MM.1S (cell line): ENCODE measurements around the gene PKIG.

ENCODE experiments used
- DNase-seq: peaks from one replicate; pipeline ENCODE4 v3.0.0-alpha.2; 2015
- H2AFZ ChIP-seq: fragments of 300-600 bp; sonication (generic); 2 replicates; pipeline ENCODE4 v1.6.0; 2016; ENCODE audit warnings: antibody characterized with exemption, low read length
- H3F3A ChIP-seq: fragments of 300-600 bp; sonication (generic); 2 replicates; pipeline ENCODE4 v1.6.1; 2016; ENCODE audit warnings: mild to moderate bottlenecking, antibody characterized with exemption, low read length, moderate library complexity, mixed read lengths; ENCODE audit not compliant: insufficient read depth
- H3K27ac ChIP-seq: fragments of 300-600 bp; sonication (generic); 2 replicates; pipeline ENCODE4 v1.5.1; 2016; ENCODE audit warnings: mild to moderate bottlenecking, low read length
- H3K27me3 ChIP-seq: fragments of 300-600 bp; sonication (generic); replicated peaks from 2 replicates; pipeline ENCODE4 v1.6.0; 2016; ENCODE audit warnings: low read length; ENCODE audit not compliant: insufficient read depth
- H3K36me3 ChIP-seq: fragments of 300-600 bp; sonication (generic); replicated peaks from 2 replicates; pipeline ENCODE4 v1.6.1; 2016; ENCODE audit warnings: mild to moderate bottlenecking, low read length, mixed read lengths; ENCODE audit not compliant: insufficient read depth
- H3K4me1 ChIP-seq: fragments of 300-600 bp; sonication (generic); 2 replicates; pipeline ENCODE4 v1.6.1; 2016; ENCODE audit warnings: low read length, mixed read lengths
- H3K4me2 ChIP-seq: fragments of 300-600 bp; sonication (generic); 2 replicates; pipeline ENCODE4 v1.6.0; 2016; ENCODE audit warnings: low read depth, low read length
- H3K4me3 ChIP-seq: fragments of 300-600 bp; sonication (generic); 2 replicates; pipeline ENCODE4 v1.5.1; 2016; ENCODE audit warnings: low read length, mixed read lengths
- H3K79me2 ChIP-seq: fragments of 300-600 bp; sonication (generic); 2 replicates; pipeline ENCODE4 v1.6.1; 2016; ENCODE audit warnings: mixed run types, low read length, mixed read lengths
- H3K9ac ChIP-seq: fragments of 300-600 bp; sonication (generic); 2 replicates; pipeline ENCODE4 v1.6.1; 2016; ENCODE audit warnings: low read length, mixed read lengths
- H3K9me2 ChIP-seq: fragments of 300-600 bp; sonication (generic); replicated peaks from 2 replicates; pipeline ENCODE4 v1.6.1; 2016; ENCODE audit warnings: mild to moderate bottlenecking, low read length, mixed read lengths; ENCODE audit not compliant: insufficient read depth
- H3K9me3 ChIP-seq: fragments of 300-600 bp; sonication (generic); replicated peaks from 2 replicates; pipeline ENCODE4 v1.6.1; 2016; ENCODE audit warnings: mild to moderate bottlenecking, low read length, mixed read lengths; ENCODE audit not compliant: insufficient read depth
- H4K20me1 ChIP-seq: fragments of 300-600 bp; sonication (generic); 2 replicates; pipeline ENCODE4 v1.6.1; 2016; ENCODE audit warnings: mild to moderate bottlenecking, low read length, moderate library complexity, mixed read lengths; ENCODE audit not compliant: insufficient read depth
- EZH2 ChIP-seq: fragments of 300-600 bp; sonication (generic); optimal IDR thresholded peaks from 2 replicates; pipeline ENCODE3; 2017; ENCODE audit warnings: low read depth, mild to moderate bottlenecking, antibody characterized with exemption, low read length, mixed read lengths
- EZH2phosphoT487 ChIP-seq: fragments of 300-600 bp; sonication (generic); IDR thresholded peaks from 2 replicates; pipeline ENCODE4 v1.6.1; 2018; ENCODE audit warnings: antibody characterized with exemption, low read length
- TF ChIP-seq, protein P1 (sequence below): fragments of 300-600 bp; sonication (generic); IDR thresholded peaks from 2 replicates; pipeline ENCODE4 v1.5.1; 2016; ENCODE audit warnings: antibody characterized with exemption, low read length, mixed read lengths

PKIG gene

DNA sequence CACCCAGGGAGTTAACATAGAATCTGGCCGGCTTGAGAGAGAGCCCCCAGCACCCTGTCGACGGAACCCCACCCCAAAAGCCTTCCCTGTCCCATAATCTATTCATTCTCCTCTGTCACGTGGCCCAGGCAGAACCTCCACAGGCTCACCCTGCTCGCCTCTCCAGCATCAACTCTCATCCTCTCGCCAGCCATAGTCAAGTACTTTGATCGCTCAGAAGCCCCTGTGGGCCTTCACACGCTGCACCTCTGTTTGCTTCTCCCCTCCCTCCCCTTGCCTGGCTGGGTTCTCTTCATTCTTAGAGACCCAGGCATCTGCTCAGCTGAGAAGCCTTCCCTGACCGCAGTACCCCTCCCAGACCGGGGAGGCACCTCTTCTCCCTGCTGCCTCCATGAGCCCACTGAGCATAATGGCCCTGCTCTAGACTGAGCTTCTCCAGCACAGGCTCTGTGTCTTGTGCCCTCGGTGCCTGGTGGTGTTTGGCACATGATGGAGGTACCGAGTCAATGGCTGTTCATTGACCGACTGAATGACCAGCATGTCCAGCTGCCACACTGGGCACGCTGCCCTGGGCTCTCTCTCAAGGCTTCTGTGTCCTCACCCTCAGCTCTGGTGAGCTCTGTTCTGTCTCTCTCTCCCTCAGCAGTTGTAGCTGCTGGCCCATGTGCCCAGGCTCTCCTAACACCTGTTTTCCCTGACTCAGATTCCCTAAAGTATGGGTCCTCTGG, 33.7 kb downstream of the PKIG start:
- TF ChIP-seq EZH2 = no peak
- no peak for TF ChIP-seq EZH2phosphoT487
- TF ChIP-seq, protein P1, sequence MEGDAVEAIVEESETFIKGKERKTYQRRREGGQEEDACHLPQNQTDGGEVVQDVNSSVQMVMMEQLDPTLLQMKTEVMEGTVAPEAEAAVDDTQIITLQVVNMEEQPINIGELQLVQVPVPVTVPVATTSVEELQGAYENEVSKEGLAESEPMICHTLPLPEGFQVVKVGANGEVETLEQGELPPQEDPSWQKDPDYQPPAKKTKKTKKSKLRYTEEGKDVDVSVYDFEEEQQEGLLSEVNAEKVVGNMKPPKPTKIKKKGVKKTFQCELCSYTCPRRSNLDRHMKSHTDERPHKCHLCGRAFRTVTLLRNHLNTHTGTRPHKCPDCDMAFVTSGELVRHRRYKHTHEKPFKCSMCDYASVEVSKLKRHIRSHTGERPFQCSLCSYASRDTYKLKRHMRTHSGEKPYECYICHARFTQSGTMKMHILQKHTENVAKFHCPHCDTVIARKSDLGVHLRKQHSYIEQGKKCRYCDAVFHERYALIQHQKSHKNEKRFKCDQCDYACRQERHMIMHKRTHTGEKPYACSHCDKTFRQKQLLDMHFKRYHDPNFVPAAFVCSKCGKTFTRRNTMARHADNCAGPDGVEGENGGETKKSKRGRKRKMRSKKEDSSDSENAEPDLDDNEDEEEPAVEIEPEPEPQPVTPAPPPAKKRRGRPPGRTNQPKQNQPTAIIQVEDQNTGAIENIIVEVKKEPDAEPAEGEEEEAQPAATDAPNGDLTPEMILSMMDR = no peak
- peaks cover 3% of the 10 kb centered on the region; the same call in 1 of the 2 replicates for H3K4me1 ChIP-seq
- DNase-seq = no peak
- peaks cover 8% of the 10 kb centered on the region for H3F3A ChIP-seq
- H3K27me3 ChIP-seq = no peaks in the 10 kb centered on the region
- no peaks in the 10 kb centered on the region for H3K9me3 ChIP-seq
- peaks cover 23% of the 10 kb centered on the region for H3K36me3 ChIP-seq
- no peaks in the 10 kb centered on the region for H3K9me2 ChIP-seq
- H2AFZ ChIP-seq = no peak overlapping the region
- no peak overlapping the region for H3K4me3 ChIP-seq
- H3K27ac ChIP-seq = no peak overlapping the region
- H3K4me2 ChIP-seq = no peak overlapping the region
- no peaks in the 10 kb centered on the region for H3K79me2 ChIP-seq
- H3K9ac ChIP-seq = no peak overlapping the region
- no peaks in the 10 kb centered on the region for H4K20me1 ChIP-seq

DNA sequence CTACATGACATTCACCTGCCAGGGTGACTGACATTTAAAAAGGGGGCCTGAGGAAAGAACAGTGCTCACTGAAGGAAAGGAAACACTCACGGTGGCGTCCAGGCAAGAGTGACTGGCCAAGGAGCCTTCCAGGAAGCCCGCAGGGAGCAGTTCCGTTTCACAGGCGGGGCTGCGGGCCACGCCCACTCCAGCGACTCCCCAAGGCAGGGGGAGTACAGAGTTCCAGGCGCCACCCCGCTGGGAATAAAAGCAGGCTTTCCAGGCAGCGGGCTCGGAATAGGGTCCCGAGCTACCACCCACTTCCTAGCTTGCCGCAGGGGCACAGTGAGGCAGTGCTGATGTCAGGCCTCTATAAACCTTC, 34.2 kb downstream of the PKIG start:
- no peak overlapping the region for H3K4me3 ChIP-seq
- H3K4me1 ChIP-seq = no peaks in the 10 kb centered on the region
- TF ChIP-seq EZH2 = no peak
- H3K4me2 ChIP-seq = no peak overlapping the region
- H3K9ac ChIP-seq = no peak overlapping the region
- no peak overlapping the region for H3K27ac ChIP-seq
- no peaks in the 10 kb centered on the region for H3K9me3 ChIP-seq
- H3K27me3 ChIP-seq = no peaks in the 10 kb centered on the region
- H3K9me2 ChIP-seq = no peaks in the 10 kb centered on the region
- DNase-seq = no peak
- H3K79me2 ChIP-seq = no peaks in the 10 kb centered on the region
- peaks cover 23% of the 10 kb centered on the region for H3K36me3 ChIP-seq
- 0 out of 2 replicates have a peak, but pooled peaks cover 4% of the 10 kb centered on the region for H3F3A ChIP-seq
- H4K20me1 ChIP-seq = no peaks in the 10 kb centered on the region
- no peak overlapping the region for H2AFZ ChIP-seq

DNA sequence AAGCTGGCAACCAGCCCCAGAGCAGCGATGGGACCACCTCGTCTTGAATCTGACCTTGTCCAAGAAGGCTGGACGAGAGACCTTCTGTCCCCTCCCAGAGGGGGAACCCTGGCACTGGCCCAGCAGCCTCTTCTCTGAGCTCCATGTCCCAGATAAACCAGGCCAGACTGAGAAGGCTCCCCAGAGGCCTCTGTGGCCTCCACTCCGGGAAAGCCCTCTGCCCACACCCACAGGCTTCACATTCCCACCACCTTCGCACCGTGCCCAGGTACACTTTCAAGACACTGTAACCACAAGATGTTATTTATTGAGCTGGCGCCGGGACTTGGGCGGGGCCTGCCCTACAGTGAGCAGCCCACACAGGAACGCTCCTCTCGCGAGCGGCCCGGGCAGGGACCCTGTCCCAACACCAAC, 35.9 kb downstream of the PKIG start:
- Histone ChIP-seq H3K4me1 (no peaks in the 10 kb centered on the region), H3K36me3 (peaks cover 28% of the 10 kb centered on the region), H3F3A (no peaks in the 10 kb centered on the region), H3K9me2 (no peaks in the 10 kb centered on the region), H4K20me1 (no peaks in the 10 kb centered on the region), H3K27ac (no peak overlapping the region), H3K79me2 (no peaks in the 10 kb centered on the region), H3K4me2 (no peak overlapping the region), H3K27me3 (no peaks in the 10 kb centered on the region), H3K4me3 (no peak overlapping the region), H2AFZ (no peak overlapping the region), H3K9ac (no peak overlapping the region), H3K9me3 (no peaks in the 10 kb centered on the region)
- TF ChIP-seq EZH2 (no peak), EZH2phosphoT487 (no peak)
- TF ChIP-seq, protein P1 = no peak
- no peak for DNase-seq

DNA sequence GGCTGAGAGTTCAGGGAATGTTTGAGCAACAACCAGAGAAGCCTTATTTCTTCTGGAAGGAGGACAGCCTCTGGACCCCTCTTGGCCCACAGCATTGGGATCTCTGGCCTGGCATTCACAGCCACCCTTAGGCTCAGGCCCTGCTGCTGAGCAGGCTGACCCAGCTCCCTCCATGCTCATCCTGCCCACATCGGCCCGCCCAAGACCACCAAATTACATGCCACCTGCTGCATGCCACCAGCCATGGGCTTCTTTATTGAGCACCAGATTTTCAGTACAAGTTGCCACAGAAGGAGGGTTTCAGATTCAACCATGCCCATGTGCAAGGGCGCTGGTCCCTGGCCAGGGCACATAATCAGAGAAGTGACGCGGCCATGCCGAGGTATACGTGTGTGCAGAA, 36.9 kb downstream of the PKIG start:
- H4K20me1 ChIP-seq = no peaks in the 10 kb centered on the region
- H3K4me1 ChIP-seq = no peaks in the 10 kb centered on the region
- H3K27ac ChIP-seq = no peak overlapping the region
- 0 out of 2 replicates have a peak, but pooled peaks cover 4% of the 10 kb centered on the region for H3K79me2 ChIP-seq
- TF ChIP-seq, protein P1 = no peak
- TF ChIP-seq EZH2phosphoT487 = no peak
- no peak for TF ChIP-seq EZH2
- H3K27me3 ChIP-seq = no peaks in the 10 kb centered on the region
- no peak overlapping the region for H3K4me3 ChIP-seq
- no peaks in the 10 kb centered on the region for H3F3A ChIP-seq
- H3K9ac ChIP-seq = no peak overlapping the region
- no peaks in the 10 kb centered on the region for H3K9me2 ChIP-seq
- DNase-seq = no peak
- H2AFZ ChIP-seq = no peak overlapping the region
- no peak overlapping the region for H3K4me2 ChIP-seq
- no peaks in the 10 kb centered on the region for H3K9me3 ChIP-seq
- H3K36me3 ChIP-seq = peaks cover 30% of the 10 kb centered on the region
